HepG2 (cell line): ENCODE data around the gene NELL2. TPM values are rescaled to one million over a fixed set of nuclear protein-coding genes. Genes with fewer than 3 reads are reported as not detected.

Experiments
- ATAC-seq: fragments of 200-7000 bp; cut with Tn5 transposase; 3 replicates; pipeline ENCODE4 v1.9.1; 2020; ENCODE audit warnings: mild to moderate bottlenecking, moderate library complexity
- BruUV-seq: library from RNA; stranded (reverse); fragments of 400-500 nt; replicated peaks from 2 replicates; lab custom pipeline; 2021; lab: Mats Ljungman, UMichigan
- CTCF ChIA-PET: fragments of 300-600 bp; formaldehyde crosslinking; extraction: SDS; loops from one replicate; lab custom pipeline; 2021; ENCODE audit warnings: low total read pairs, inconsistent platforms, low intra/inter-chr PET ratio; lab: Yijun Ruan, JAX
- POLR2A ChIA-PET: fragments of 350-600 bp; sonication (Branson Sonifier 250); formaldehyde crosslinking; loops from one replicate; lab custom pipeline; 2020; ENCODE audit warnings: antibody characterized with exemption, inconsistent platforms; lab: Yijun Ruan, JAX
- DNase-seq: peaks from one replicate; pipeline ENCODE4 v3.0.0-alpha.2; 2015; ENCODE audit warnings: low spot score
- FAIRE-seq: peaks from 3 replicates; lab custom pipeline; 2011; peaks lifted over from hg19 to GRCh38; lab: Jason Lieb, UNC
- H2AFZ ChIP-seq: one replicate; pipeline ENCODE4 v1.6.1; 2011; ENCODE audit warnings: low read length, inconsistent platforms
- H3K27ac ChIP-seq: fragments of 300-600 bp; 3 replicates; pipeline ENCODE4 v1.8.0; 2011; ENCODE audit warnings: mixed run types, mild to moderate bottlenecking, mixed read lengths, low read length, inconsistent platforms; ENCODE audit not compliant: insufficient read depth; ENCODE audit errors: extremely low read length
- H3K27me3 ChIP-seq, 2 experiments: fragments of 200-600 bp in 1 of 2; 2 replicates in 1 of 2; 3 replicates in 1 of 2; pipeline versions ENCODE4 v1.6.0 to v1.8.0; 2011; ENCODE audit warnings: low read length in 2 of 2, mild to moderate bottlenecking in 2 of 2, moderate library complexity in 2 of 2, inconsistent platforms in 1 of 2; ENCODE audit not compliant: insufficient read depth in 2 of 2, control insufficient read depth in 1 of 2
- H3K36me3 ChIP-seq, 2 experiments: fragments of 200-600 bp in 1 of 2; replicated peaks in 1 of 2; 2 replicates in 1 of 2; 3 replicates in 1 of 2; pipeline versions ENCODE4 v1.5.1 to v1.8.0; 2011; ENCODE audit warnings: low read length in 2 of 2, inconsistent platforms in 1 of 2; ENCODE audit not compliant: insufficient read depth in 2 of 2, control insufficient read depth in 1 of 2
- H3K4me1 ChIP-seq: 2 replicates; pipeline ENCODE4 v1.5.1; 2012; ENCODE audit warnings: low read length, inconsistent platforms; ENCODE audit not compliant: insufficient read depth
- H3K4me2 ChIP-seq: 2 replicates; pipeline ENCODE4 v1.6.0; 2011; ENCODE audit warnings: low read depth, low read length, inconsistent platforms
- H3K4me3 ChIP-seq, 3 experiments: fragments of 200-600 bp in 1 of 3; sonication (generic), shearing (Covaris generic) in 1 of 3; replicated peaks in 1 of 3; 2 replicates each; pipeline ENCODE4 v1.5.1; 2011 to 2016; ENCODE audit warnings: low read length in 3 of 3, inconsistent platforms in 2 of 3, low read depth in 2 of 3, mild to moderate bottlenecking in 2 of 3, control low read depth in 1 of 3, mixed read lengths in 1 of 3; ENCODE audit not compliant: insufficient read depth in 1 of 3
- H3K79me2 ChIP-seq: one replicate; pipeline ENCODE4 v1.6.1; 2011; ENCODE audit warnings: low read length, inconsistent platforms; ENCODE audit not compliant: insufficient read depth
- H3K9ac ChIP-seq: 2 replicates; pipeline ENCODE4 v1.6.0; 2011; ENCODE audit warnings: mild to moderate bottlenecking, low read depth, low read length, inconsistent platforms; ENCODE audit not compliant: insufficient read depth
- H3K9me3 ChIP-seq: 2 replicates; pipeline ENCODE4 v1.5.1; 2012; ENCODE audit warnings: mild to moderate bottlenecking, low read length
- H4K20me1 ChIP-seq: 2 replicates; pipeline ENCODE4 v1.6.0; 2011; ENCODE audit warnings: inconsistent platforms, mild to moderate bottlenecking, low read length, moderate library complexity; ENCODE audit not compliant: insufficient read depth
- MEIS2 ChIP-seq: sonication (generic); formaldehyde crosslinking; IDR thresholded peaks from 2 replicates; pipeline ENCODE4 v1.9.0; 2021; ENCODE audit warnings: mild to moderate bottlenecking, missing genetic modification reagents
- REPIN1 ChIP-seq: sonication (generic); formaldehyde crosslinking; IDR thresholded peaks from 2 replicates; pipeline ENCODE4 v1.8.0; 2022; ENCODE audit warnings: missing genetic modification reagents, low read depth, mild to moderate bottlenecking, borderline replicate concordance
- U2AF1 ChIP-seq: fragments of 200-400 bp; formaldehyde crosslinking; optimal IDR thresholded peaks from 2 replicates; pipeline ENCODE3; 2017; ENCODE audit warnings: mild to moderate bottlenecking, low read depth, low read length
- ZNF674 ChIP-seq: sonication (generic); formaldehyde crosslinking; IDR thresholded peaks from 2 replicates; pipeline ENCODE4 v1.5.0; 2020; ENCODE audit warnings: low read depth, mild to moderate bottlenecking, missing genetic modification reagents
- WGBS: methylation state at CpG from one replicate; pipeline ENCODE4 v1.1.6; 2017; ENCODE audit warnings: low lambda C conversion rate; 5-methylcytosine and 5-hydroxymethylcytosine counted together
- in situ Hi-C: cut with HindIII; loops from 2 replicates; pipeline ENCODE4 v1.10.0; 2017; ENCODE audit warnings: low pct_unique_long_range_greater_than_20kb; ENCODE audit not compliant: extremely low pct_ligation_motif_present
- intact Hi-C: fragments of 100-400 bp; cut with micrococcal nuclease; formaldehyde crosslinking; loops from one replicate; pipeline ENCODE4 v1.10.0; 2022; ENCODE audit not compliant: unreplicated experiment
- polyA plus RNA-seq, 8 experiments: library from polyadenylated mRNA; depleted of rRNA in 3 of 8; stranded (reverse) in 7 of 8; unstranded in 1 of 8; fragments of >200 nt; fragmentation: Illumina TruSeq in 4 of 8; extraction: Trizol in 4 of 8; gene quantifications; 2 replicates each; pipeline versions ENCODE4 v1.2.1 to v1.2.3, GENCODE V29; 2011 to 2016; ENCODE audit warnings: low read depth in 4 of 8, missing spikeins in 1 of 8, mixed read lengths in 1 of 8; ENCODE audit not compliant: insufficient read depth in 1 of 8
- total RNA-seq, 5 experiments: library from RNA; depleted of rRNA; stranded (reverse); fragments of >200 nt; fragmentation: Illumina TruSeq; extraction: Trizol; gene quantifications; 2 replicates each; pipeline ENCODE4 v1.2.3, GENCODE V29; 2016; ENCODE audit warnings: low read depth in 1 of 5
- TF ChIP-seq, protein P1 (sequence below): sonication (generic); formaldehyde crosslinking; IDR thresholded peaks from 2 replicates; pipeline ENCODE4 v1.4.0; 2020; ENCODE audit warnings: mild to moderate bottlenecking, missing genetic modification reagents
- TF ChIP-seq, protein P2 (sequence below): sonication (generic); formaldehyde crosslinking; IDR thresholded peaks from 2 replicates; pipeline ENCODE4 v1.5.1; 2020; ENCODE audit warnings: missing genetic modification reagents, mild to moderate bottlenecking, borderline replicate concordance

Gene NELL2
- total and polyA plus RNA-seq, 2 of the 13 experiments (the other 11 are each of a cell fraction or from before 2014, with no cell fraction given), result 0.11 TPM; not detected in 1

DNA sequence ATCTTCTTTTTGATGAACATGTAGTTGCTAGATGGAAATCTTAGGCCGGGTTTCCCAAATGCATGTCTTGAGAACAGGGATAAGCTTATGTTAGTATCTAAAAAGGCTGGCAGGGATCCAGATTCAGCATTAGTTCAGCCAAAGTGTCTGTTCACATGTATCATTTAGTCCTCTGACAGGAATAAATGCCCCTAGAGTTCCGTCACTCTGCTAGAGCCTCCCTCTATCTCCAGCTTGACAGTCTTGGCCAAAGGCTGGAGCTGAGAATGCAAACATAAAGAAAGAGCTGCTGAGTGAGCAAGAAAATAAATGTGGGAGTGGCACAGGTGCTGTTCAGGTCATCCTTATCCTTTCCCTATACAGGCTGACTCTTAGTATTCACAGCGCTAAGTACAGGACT lies 13.8 kb upstream of the NELL2 start:
- intact Hi-C loops (no loop called here), in situ Hi-C loops (no loop called here)
- DNase-seq (no peak), ATAC-seq (no peak), FAIRE-seq (no peak)
- Histone ChIP-seq H3K27me3 (no peaks in the 10 kb centered on the region), H3K9me3 (no peaks in the 10 kb centered on the region), H3K36me3 (no peaks in the 10 kb centered on the region), H3K4me2 (no peak overlapping the region), H4K20me1 (no peaks in the 10 kb centered on the region), H3K79me2 (no peaks in the 10 kb centered on the region), H3K4me3 (no peak overlapping the region), H3K9ac (no peak overlapping the region), H3K27ac (no peak overlapping the region), H2AFZ (no peak overlapping the region), H3K4me1 (no peaks in the 10 kb centered on the region)
- TF ChIP-seq U2AF1, result no peak
- TF ChIP-seq, protein P1, sequence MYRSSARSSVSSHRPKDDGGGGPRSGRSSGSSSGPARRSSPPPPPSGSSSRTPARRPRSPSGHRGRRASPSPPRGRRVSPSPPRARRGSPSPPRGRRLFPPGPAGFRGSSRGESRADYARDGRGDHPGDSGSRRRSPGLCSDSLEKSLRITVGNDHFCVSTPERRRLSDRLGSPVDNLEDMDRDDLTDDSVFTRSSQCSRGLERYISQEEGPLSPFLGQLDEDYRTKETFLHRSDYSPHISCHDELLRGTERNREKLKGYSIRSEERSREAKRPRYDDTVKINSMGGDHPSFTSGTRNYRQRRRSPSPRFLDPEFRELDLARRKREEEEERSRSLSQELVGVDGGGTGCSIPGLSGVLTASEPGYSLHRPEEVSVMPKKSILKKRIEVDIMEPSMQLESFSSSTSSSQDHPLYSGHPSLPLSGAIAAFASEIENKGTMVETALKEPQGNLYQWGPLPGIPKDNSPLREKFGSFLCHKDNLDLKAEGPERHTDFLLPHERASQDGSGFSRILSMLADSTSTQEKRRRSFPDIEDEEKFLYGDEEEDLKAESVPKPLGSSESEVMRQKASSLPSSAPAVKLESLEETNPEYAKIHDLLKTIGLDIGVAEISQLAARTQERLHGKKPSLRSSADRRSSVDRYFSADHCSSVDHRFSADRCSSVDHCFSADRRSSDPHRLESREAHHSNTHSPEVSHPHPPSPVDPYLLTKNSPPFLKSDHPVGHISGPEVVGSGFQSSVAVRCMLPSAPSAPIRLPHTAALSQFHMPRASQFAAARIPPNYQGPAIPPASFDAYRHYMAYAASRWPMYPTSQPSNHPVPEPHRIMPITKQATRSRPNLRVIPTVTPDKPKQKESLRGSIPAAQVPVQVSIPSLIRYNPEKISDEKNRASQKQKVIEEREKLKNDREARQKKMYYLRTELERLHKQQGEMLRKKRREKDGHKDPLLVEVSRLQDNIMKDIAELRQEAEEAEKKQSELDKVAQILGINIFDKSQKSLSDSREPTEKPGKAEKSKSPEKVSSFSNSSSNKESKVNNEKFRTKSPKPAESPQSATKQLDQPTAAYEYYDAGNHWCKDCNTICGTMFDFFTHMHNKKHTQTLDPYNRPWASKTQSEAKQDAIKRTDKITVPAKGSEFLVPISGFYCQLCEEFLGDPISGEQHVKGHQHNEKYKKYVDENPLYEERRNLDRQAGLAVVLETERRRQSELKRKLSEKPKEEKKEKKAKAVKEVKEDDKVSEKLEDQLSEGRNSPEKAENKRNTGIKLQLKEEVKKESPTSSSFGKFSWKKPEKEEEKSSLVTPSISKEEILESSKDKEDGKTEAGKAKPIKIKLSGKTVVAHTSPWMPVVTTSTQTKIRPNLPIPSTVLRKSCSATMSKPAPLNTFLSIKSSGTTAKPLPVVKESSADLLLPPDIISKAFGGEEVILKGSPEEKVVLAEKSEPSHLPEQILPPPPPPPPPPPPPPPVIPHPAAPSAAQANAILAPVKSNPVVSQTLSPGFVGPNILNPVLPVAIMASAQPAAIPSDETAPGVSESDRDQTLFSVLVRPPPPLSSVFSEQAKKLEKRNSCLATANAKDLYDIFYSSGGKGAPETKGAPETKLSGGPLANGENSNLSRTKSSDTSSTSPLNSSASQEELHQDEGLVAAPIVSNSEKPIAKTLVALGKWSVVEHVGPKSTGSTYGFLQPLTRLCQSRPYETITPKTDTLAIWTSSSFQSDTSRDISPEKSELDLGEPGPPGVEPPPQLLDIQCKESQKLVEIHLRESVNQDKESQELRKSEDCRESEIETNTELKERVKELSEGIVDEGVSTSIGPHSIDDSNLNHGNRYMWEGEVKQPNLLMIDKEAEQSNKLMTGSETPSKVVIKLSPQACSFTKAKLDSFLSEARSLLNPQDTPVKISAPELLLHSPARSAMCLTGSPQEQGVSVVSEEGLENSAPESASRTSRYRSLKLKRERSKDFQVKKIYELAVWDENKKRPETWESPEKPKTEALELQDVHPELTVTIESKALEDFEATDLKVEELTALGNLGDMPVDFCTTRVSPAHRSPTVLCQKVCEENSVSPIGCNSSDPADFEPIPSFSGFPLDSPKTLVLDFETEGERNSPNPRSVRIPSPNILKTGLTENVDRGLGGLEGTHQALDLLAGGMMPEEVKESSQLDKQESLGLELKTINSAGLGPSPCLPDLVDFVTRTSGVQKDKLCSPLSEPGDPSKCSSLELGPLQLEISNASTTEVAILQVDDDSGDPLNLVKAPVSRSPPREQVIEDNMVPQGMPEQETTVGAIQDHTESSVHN (CRISPR knock-in tag), result no peak
- no peak for TF ChIP-seq REPIN1 (CRISPR knock-in tag)
- no peak for TF ChIP-seq ZNF674
- TF ChIP-seq, protein P2, sequence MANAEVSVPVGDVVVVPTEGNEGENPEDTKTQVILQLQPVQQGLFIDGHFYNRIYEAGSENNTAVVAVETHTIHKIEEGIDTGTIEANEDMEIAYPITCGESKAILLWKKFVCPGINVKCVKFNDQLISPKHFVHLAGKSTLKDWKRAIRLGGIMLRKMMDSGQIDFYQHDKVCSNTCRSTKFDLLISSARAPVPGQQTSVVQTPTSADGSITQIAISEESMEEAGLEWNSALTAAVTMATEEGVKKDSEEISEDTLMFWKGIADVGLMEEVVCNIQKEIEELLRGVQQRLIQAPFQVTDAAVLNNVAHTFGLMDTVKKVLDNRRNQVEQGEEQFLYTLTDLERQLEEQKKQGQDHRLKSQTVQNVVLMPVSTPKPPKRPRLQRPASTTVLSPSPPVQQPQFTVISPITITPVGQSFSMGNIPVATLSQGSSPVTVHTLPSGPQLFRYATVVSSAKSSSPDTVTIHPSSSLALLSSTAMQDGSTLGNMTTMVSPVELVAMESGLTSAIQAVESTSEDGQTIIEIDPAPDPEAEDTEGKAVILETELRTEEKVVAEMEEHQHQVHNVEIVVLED (CRISPR knock-in tag), result no peak
- no peak for TF ChIP-seq MEIS2 (CRISPR knock-in tag)
- CTCF ChIA-PET, result no interaction called here
- BruUV-seq, result no TSS peak
- POLR2A ChIA-PET, result no interaction called here
- 17% methylated on average over 3 of the region's 3 CpGs for WGBS
